Heart left ventricle (tissue), 16 donors: Measurements from ENCODE around the gene BUB1B. TPM values are rescaled to one million over a fixed set of nuclear protein-coding genes. Genes with fewer than 3 reads are reported as not detected.
"Not testable (repeated sequence)": the region's sequence is repeated elsewhere in the genome, so short reads cannot be mapped to it uniquely, and the experiment has no call there.

Source experiments
- ATAC-seq, 4 donors: fragments of 200-7000 bp; cut with Tn5 transposase; one replicate each; pipeline ENCODE4 v1.9.1; 2020 to 2022; ENCODE audit warnings: moderate library complexity in 4 of 4, mild to moderate bottlenecking in 3 of 4, moderate number of reproducible peaks in 1 of 4
- DNase-seq, 5 donors: peaks; one replicate each; pipeline ENCODE4 v3.0.0-alpha.2; 2020
- H3K27ac ChIP-seq, 12 donors: fragments of 200-600 bp; sonication (generic) in 4 of 12; one replicate each; pipeline versions ENCODE4 v1.5.0 to v1.8.0; 2016 to 2022; ENCODE audit warnings: mild to moderate bottlenecking in 2 of 12
- H3K27me3 ChIP-seq, 9 donors: fragments of 200-600 bp; sonication (generic) in 2 of 9; one replicate each; pipeline versions ENCODE4 v1.5.1 to v1.8.0; 2016 to 2022; ENCODE audit warnings: mild to moderate bottlenecking in 3 of 9
- H3K36me3 ChIP-seq, 9 donors: fragments of 200-600 bp; sonication (generic) in 2 of 9; one replicate each; pipeline versions ENCODE4 v1.5.0 to v1.8.0; 2018 to 2022; ENCODE audit warnings: mild to moderate bottlenecking in 2 of 9
- H3K4me1 ChIP-seq, 12 donors: fragments of 200-600 bp; sonication (generic) in 4 of 12; one replicate each; pipeline versions ENCODE4 v1.5.0 to v1.8.0; 2016 to 2022; ENCODE audit warnings: mild to moderate bottlenecking in 3 of 12
- H3K4me3 ChIP-seq, 12 donors: fragments of 200-600 bp; sonication (generic) in 4 of 12; one replicate each; pipeline versions ENCODE4 v1.5.0 to v1.8.0; 2017 to 2022; ENCODE audit warnings: mild to moderate bottlenecking in 9 of 12, moderate library complexity in 4 of 12
- H3K9me3 ChIP-seq, 12 donors: fragments of 200-600 bp; sonication (generic) in 4 of 12; one replicate each; pipeline versions ENCODE4 v1.5.0 to v1.8.0; 2016 to 2022; ENCODE audit warnings: mild to moderate bottlenecking in 1 of 12
- CTCF ChIP-seq, 12 donors: fragments of 200-600 bp; sonication (generic) in 4 of 12; IDR thresholded peaks; one replicate each; pipeline versions ENCODE4 v1.5.0 to v1.8.0; 2018 to 2022; ENCODE audit warnings: antibody characterized with exemption in 12 of 12, mild to moderate bottlenecking in 5 of 12
- POLR2A ChIP-seq, 2 donors: fragments of 450-650 bp; IDR thresholded peaks; one replicate each; pipeline ENCODE4 v1.6.1; 2017; ENCODE audit warnings: antibody characterized with exemption in 2 of 2, mild to moderate bottlenecking in 2 of 2, moderate library complexity in 2 of 2
- WGBS, 4 donors: extraction: QIAGEN DNeasy Blood & Tissue Kit in 2 of 4; methylation state at CpG; one replicate each; pipeline versions ENCODE4 v1.1.5 to v1.1.7; 2013 to 2018; 5-methylcytosine and 5-hydroxymethylcytosine counted together
- intact Hi-C, 10 donors: fragments of 100-400 bp; cut with DNase I; formaldehyde crosslinking; loops; one replicate each; pipeline versions ENCODE4 v1.11.1 to v1.14.2; 2022
- polyA plus RNA-seq, 2 donors: library from polyadenylated mRNA; stranded (reverse); fragments of 200-250 nt; gene quantifications; one replicate each; pipeline ENCODE4 v1.2.3, GENCODE V29; 2013
- total RNA-seq, 9 donors: library from RNA; depleted of rRNA in 2 of 9; stranded (reverse); fragments of >200 nt in 2 of 9; fragmentation: NEBNext Ultra II Directional in 3 of 9; extraction: Animal tissue kit (Norgen Biotek cat#: 25700) in 3 of 9; gene quantifications; one replicate each; pipeline versions ENCODE4 v1.1.0 to v1.2.4, GENCODE V29; 2016 to 2023
- donor health status: ischemic (EF 13 %, LVEDD 7.1; RV severe dilation, severe dysfunction).
- donor health status: healthy with polysubstance abuse.
- donor health status: DM: no; HTN: yes; CAD: no.
- donor health status: DM: no; HTN: no; CAD: no.
- donor health status: ischemic (EF 25% LVEDD 6.9; RV normal size, moderate dysfunction).
- donor health status: ischemic (EF 25% LVEDD 5.7; RV mildly dilated, moderate dysfunction).
- donor health status: healthy.
- donor health status: DM: yes; HTN: yes; CAD: no.
- donor health status: ischemic (EF 35%, LVEDD 5.7; RV mildly dilated, moderate dysfunction).
- donor health status: nonischemic (EF 11% LVEDD 7.7; RV severe dilation, severe dysfunction).
- donor health status: DM: yes; HTN: yes; CAD: no.
- donor health status: PGD.
- donor health status: ischemic (EF 29% LVEDD 5.4; RV normal size, mild dysfunction).
- donor health status: nonischemic (EF 23%, LVEDD 6.1; RV moderate dilation, normal function).

The BUB1B gene
- total and polyA plus RNA-seq, 11 donors, result 0.11 to 6.4 (median 0.76) TPM; not detected in 1

- intact Hi-C loops, result no loop called here
- no peak for DNase-seq
- H3K4me3 ChIP-seq, result no peak overlapping the region
- H3K9me3 ChIP-seq, result no peaks in the 10 kb centered on the region
- H3K4me1 ChIP-seq, result no peaks in the 10 kb centered on the region
- 88 to 96% (median 93%) methylated on average over 10 to 11 of the region's 11 CpGs for WGBS, 4 donors
- H3K27ac ChIP-seq, result no peak overlapping the region
- H3K36me3 ChIP-seq, result no peaks in the 10 kb centered on the region
- TF ChIP-seq CTCF (IDR thresholded peaks at IDR 0.05) (no peak), POLR2A (IDR thresholded peaks at IDR 0.05) (no peak)
- H3K27me3 ChIP-seq, result no peaks in the 10 kb centered on the region
- ATAC-seq, result no peak
Measured at GRCh38 chr15:40137303-40138200, 23.3 kb upstream of the BUB1B start.

GRCh38 chr15:40138201-40138570 is 22.7 kb upstream of the BUB1B start:
- H3K9me3 ChIP-seq, H3K4me3 ChIP-seq, H3K27ac ChIP-seq, H3K4me1 ChIP-seq, intact Hi-C loops, ATAC-seq, H3K27me3 ChIP-seq, H3K36me3 ChIP-seq, DNase-seq: not testable (repeated sequence)
- WGBS, 4 donors, result 57 to 85% (median 72%) methylated on average over 3 of the region's 3 CpGs

GRCh38 chr15:40142428-40142827 is 18.4 kb upstream of the BUB1B start:
- DNase-seq (no peak), ATAC-seq (no peak)
- Histone ChIP-seq H3K4me1 (no peaks in the 10 kb centered on the region), H3K27ac (no peak overlapping the region), H3K9me3 (no peaks in the 10 kb centered on the region), H3K36me3 (no peaks in the 10 kb centered on the region), H3K4me3 (no peak overlapping the region), H3K27me3 (no peaks in the 10 kb centered on the region)
- intact Hi-C loops, result no loop called here
- 89 to 90% (median 90%) methylated on average over 5 of the region's 5 CpGs for WGBS, 4 donors
- TF ChIP-seq POLR2A (IDR thresholded peaks at IDR 0.05) (no peak), CTCF (IDR thresholded peaks at IDR 0.05) (no peak)

- Histone ChIP-seq H3K4me3 (no peak overlapping the region), H3K9me3 (no peaks in the 10 kb centered on the region), H3K36me3 (no peaks in the 10 kb centered on the region), H3K27me3 (no peaks in the 10 kb centered on the region), H3K27ac (no peak overlapping the region), H3K4me1 (no peaks in the 10 kb centered on the region)
- ATAC-seq (no peak), DNase-seq (no peak)
- TF ChIP-seq POLR2A (IDR thresholded peaks at IDR 0.05) (no peak), CTCF (IDR thresholded peaks at IDR 0.05) (no peak)
- intact Hi-C loops, result no loop called here
- 87 to 93% (median 91%) methylated on average over 4 of the region's 4 CpGs for WGBS, 4 donors
Measured at GRCh38 chr15:40146037-40146436, 14.8 kb upstream of the BUB1B start.

GRCh38 chr15:40149339-40149738 is 11.5 kb upstream of the BUB1B start:
- Histone ChIP-seq H3K27me3 (no peaks in the 10 kb centered on the region), H3K27ac (no peak overlapping the region), H3K36me3 (no peaks in the 10 kb centered on the region), H3K4me3 (no peak overlapping the region), H3K4me1 (no peaks in the 10 kb centered on the region), H3K9me3 (no peaks in the 10 kb centered on the region)
- TF ChIP-seq POLR2A (IDR thresholded peaks at IDR 0.05) (no peak), CTCF (IDR thresholded peaks at IDR 0.05) (no peak)
- intact Hi-C loops, result no loop called here
- ATAC-seq (no peak), DNase-seq (no peak)
- 77 to 95% (median 88%) methylated on average over 4 of the region's 4 CpGs for WGBS, 4 donors
